CD4-positive, CD25-positive, alpha-beta regulatory T cell (primary cell): Measurements from ENCODE around the gene UNC80. TPM values are rescaled to one million over a fixed set of nuclear protein-coding genes. Genes with fewer than 3 reads are reported as not detected.
A peak's percentile ranks its signal among the peaks of the same experiment; 100 is the strongest.

Experiments
- ATAC-seq, 2 donors: fragments of 150-1000 bp; cut with Tn5 transposase; one replicate each; pipeline ENCODE4 v1.10.0; 2021; ENCODE audit warnings: low read depth in 2 of 2, moderate number of reproducible peaks in 2 of 2, moderate library complexity in 1 of 2
- DNase-seq, 3 donors: peaks; one replicate each; pipeline versions ENCODE4 v3.0.0 to v3.0.0-alpha.2; 2012 to 2022; ENCODE audit warnings: mixed read lengths in 1 of 3
- H3K27ac ChIP-seq: one replicate; pipeline ENCODE4 v1.7.0; 2013; ENCODE audit warnings: mild to moderate bottlenecking, low read length; ENCODE audit not compliant: insufficient read depth, poor library complexity, severe bottlenecking
- H3K27me3 ChIP-seq: one replicate; pipeline ENCODE4 v1.7.0; 2013; ENCODE audit warnings: low read length; ENCODE audit not compliant: control insufficient read depth, insufficient read depth
- H3K36me3 ChIP-seq: one replicate; pipeline ENCODE4 v1.7.0; 2013; ENCODE audit warnings: mild to moderate bottlenecking, low read length, moderate library complexity; ENCODE audit not compliant: control insufficient read depth, insufficient read depth
- H3K4me1 ChIP-seq: 2 replicates; pipeline ENCODE4 v1.7.0; 2013; ENCODE audit warnings: mild to moderate bottlenecking, low read length; ENCODE audit not compliant: insufficient read depth, control insufficient read depth, poor library complexity, severe bottlenecking
- H3K4me3 ChIP-seq: one replicate; pipeline ENCODE4 v1.7.0; 2013; ENCODE audit warnings: low read depth, mild to moderate bottlenecking, low read length, moderate library complexity
- H3K9me3 ChIP-seq, 2 experiments: 1 replicate in 1 of 2; 2 replicates in 1 of 2; pipeline ENCODE4 v1.7.0; 2013; ENCODE audit warnings: low read length in 2 of 2, mild to moderate bottlenecking in 1 of 2, moderate library complexity in 1 of 2; ENCODE audit not compliant: control insufficient read depth in 2 of 2
- H3K27ac Mint-ChIP-seq, 3 donors: one replicate each; pipeline ENCODE4 v1.8.0; 2020 to 2022; ENCODE audit warnings: mild to moderate bottlenecking in 3 of 3, mixed read lengths in 3 of 3, moderate library complexity in 2 of 3
- H3K27me3 Mint-ChIP-seq: one replicate; pipeline ENCODE4 v1.8.0; 2022; ENCODE audit warnings: mild to moderate bottlenecking, mixed read lengths
- H3K36me3 Mint-ChIP-seq: one replicate; pipeline ENCODE4 v1.8.0; 2020; ENCODE audit warnings: mixed read lengths
- H3K4me1 Mint-ChIP-seq, 4 donors: one replicate each; pipeline ENCODE4 v1.8.0; 2020 to 2022; ENCODE audit warnings: mixed read lengths in 4 of 4, mild to moderate bottlenecking in 1 of 4
- H3K4me3 Mint-ChIP-seq, 4 donors: one replicate each; pipeline ENCODE4 v1.8.0; 2020 to 2022; ENCODE audit warnings: mild to moderate bottlenecking in 4 of 4, mixed read lengths in 4 of 4, moderate library complexity in 3 of 4
- H3K9me3 Mint-ChIP-seq, 7 donors: one replicate each; pipeline ENCODE4 v1.8.0; 2020 to 2022; ENCODE audit warnings: mixed read lengths in 7 of 7, mild to moderate bottlenecking in 3 of 7, moderate library complexity in 2 of 7
- polyA plus RNA-seq, 4 donors: library from polyadenylated mRNA; unstranded; fragments of 300-500 nt; fragmentation: Illumina TruSeq; gene quantifications; one replicate each; pipeline ENCODE4 v1.2.3, GENCODE V29; 2021
- total RNA-seq: library from RNA; stranded (reverse); gene quantifications from one replicate; pipeline ENCODE4 v1.2.3, GENCODE V29; 2022

Gene UNC80
- total and polyA plus RNA-seq, 5 donors from 2014 or later = not detected

GRCh38 chr2:209960676-209961630 is 189.3 kb downstream of the UNC80 start:
- Histone ChIP-seq H3K36me3 (no peaks in the 10 kb centered on the region), H3K4me3 (no peak overlapping the region), H3K4me1 (no peaks in the 10 kb centered on the region), H3K9me3 (no peaks in the 10 kb centered on the region), H3K27ac (no peak overlapping the region), H3K27me3 (no peaks in the 10 kb centered on the region)
- H3K27me3 Mint-ChIP-seq = peaks cover 21% of the 10 kb centered on the region
- peak; percentile 46 to 70 for ATAC-seq
- peak in 2 of 3 donors; percentile 11 to 60 for DNase-seq
- H3K36me3 Mint-ChIP-seq = no peaks in the 10 kb centered on the region
- H3K9me3 Mint-ChIP-seq = no peaks in the 10 kb centered on the region
- H3K4me1 Mint-ChIP-seq = no peaks in the 10 kb centered on the region
- H3K27ac Mint-ChIP-seq = no peak overlapping the region
- H3K4me3 Mint-ChIP-seq = no peak overlapping the region

GRCh38 chr2:209965723-209966122 is 194.1 kb downstream of the UNC80 start:
- DNase-seq = no peak
- Histone ChIP-seq H3K27me3 (peaks cover 4% of the 10 kb centered on the region), H3K9me3 (no peaks in the 10 kb centered on the region), H3K4me1 (no peaks in the 10 kb centered on the region), H3K4me3 (no peak overlapping the region), H3K27ac (no peak overlapping the region), H3K36me3 (no peaks in the 10 kb centered on the region)
- Mint-ChIP-seq H3K9me3 (no peaks in the 10 kb centered on the region), H3K27ac (no peak overlapping the region), H3K27me3 (peaks cover 23% of the 10 kb centered on the region), H3K4me3 (no peak overlapping the region), H3K4me1 (no peaks in the 10 kb centered on the region), H3K36me3 (no peaks in the 10 kb centered on the region)
- no peak for ATAC-seq

DNA sequence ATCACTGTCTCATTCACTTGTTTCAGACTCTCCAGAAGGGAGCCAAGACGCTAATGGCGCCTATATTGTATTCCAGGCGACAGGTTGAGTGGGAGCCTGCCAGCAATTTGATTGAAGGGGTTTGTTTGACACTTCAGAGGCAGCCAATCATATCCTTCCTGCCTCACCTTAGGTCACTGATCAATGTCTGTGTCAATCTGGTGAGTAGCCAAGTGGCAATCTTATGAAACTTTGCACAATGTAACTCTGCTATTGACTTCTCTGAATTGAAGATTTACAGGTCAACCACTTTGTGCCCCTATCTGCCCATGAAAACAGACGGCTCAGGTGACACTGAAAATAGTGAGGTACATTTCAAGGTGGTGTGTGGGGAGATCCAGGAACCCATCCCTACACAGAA is 198.1 kb downstream of the UNC80 start:
- Histone ChIP-seq H3K27ac (no peak overlapping the region), H3K27me3 (peaks cover 9% of the 10 kb centered on the region), H3K4me1 (no peaks in the 10 kb centered on the region), H3K9me3 (no peaks in the 10 kb centered on the region), H3K36me3 (no peaks in the 10 kb centered on the region), H3K4me3 (no peak overlapping the region)
- no peaks in the 10 kb centered on the region for H3K36me3 Mint-ChIP-seq
- DNase-seq (no peak), ATAC-seq (no peak)
- no peaks in the 10 kb centered on the region for H3K9me3 Mint-ChIP-seq
- H3K4me3 Mint-ChIP-seq = no peak overlapping the region
- H3K27me3 Mint-ChIP-seq = peaks cover 15% of the 10 kb centered on the region
- H3K27ac Mint-ChIP-seq = no peak overlapping the region
- H3K4me1 Mint-ChIP-seq = no peaks in the 10 kb centered on the region

DNA sequence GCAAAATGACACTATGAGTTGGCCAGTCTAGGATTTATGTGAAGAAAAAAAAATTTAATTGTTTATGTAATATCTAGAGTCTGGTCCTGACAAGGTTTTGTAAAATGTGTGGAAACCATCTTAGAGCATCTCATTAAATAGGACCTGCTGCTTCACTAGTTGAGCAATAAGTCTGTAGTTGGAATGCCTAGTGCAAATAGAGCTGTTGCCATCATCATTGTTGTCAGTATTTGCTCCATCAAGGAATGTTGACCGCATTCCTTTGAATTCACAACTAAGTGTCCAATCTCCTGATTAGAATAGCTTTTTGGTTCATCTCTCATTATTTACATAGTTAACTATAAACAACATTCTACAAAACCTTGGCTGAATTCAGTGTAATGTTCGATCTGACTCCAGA is 198.6 kb downstream of the UNC80 start:
- H3K9me3 ChIP-seq = no peaks in the 10 kb centered on the region
- H3K27ac ChIP-seq = no peak overlapping the region
- peaks cover 9% of the 10 kb centered on the region for H3K27me3 ChIP-seq
- DNase-seq (no peak), ATAC-seq (no peak)
- no peak overlapping the region for H3K4me3 ChIP-seq
- no peak overlapping the region for H3K4me3 Mint-ChIP-seq
- H3K36me3 Mint-ChIP-seq = no peaks in the 10 kb centered on the region
- H3K27ac Mint-ChIP-seq = no peak overlapping the region
- no peaks in the 10 kb centered on the region for H3K36me3 ChIP-seq
- H3K4me1 ChIP-seq = no peaks in the 10 kb centered on the region
- no peaks in the 10 kb centered on the region for H3K9me3 Mint-ChIP-seq
- peaks cover 15% of the 10 kb centered on the region for H3K27me3 Mint-ChIP-seq
- no peaks in the 10 kb centered on the region for H3K4me1 Mint-ChIP-seq

DNA sequence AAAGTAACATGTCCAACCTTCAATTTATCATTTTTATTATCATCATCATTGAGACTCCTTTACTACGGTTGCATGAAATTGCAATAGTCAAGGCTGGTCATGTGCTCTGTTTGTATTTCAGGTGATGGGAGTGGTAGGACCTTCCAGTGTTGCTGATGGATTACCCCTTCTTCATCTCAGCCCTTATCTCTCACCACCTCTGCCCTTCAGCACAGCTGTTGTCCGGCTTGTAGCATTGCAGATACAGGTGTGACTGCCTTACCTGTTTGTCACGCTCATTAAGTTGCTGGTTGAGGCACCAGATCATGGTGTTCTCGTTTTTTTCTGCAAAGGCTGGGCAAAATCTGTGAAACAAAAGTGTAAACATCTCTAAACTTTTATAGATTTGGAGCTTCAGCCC is 199.1 kb downstream of the UNC80 start:
- Mint-ChIP-seq H3K27ac (no peak overlapping the region), H3K4me1 (no peaks in the 10 kb centered on the region), H3K9me3 (no peaks in the 10 kb centered on the region), H3K27me3 (peaks cover 14% of the 10 kb centered on the region), H3K4me3 (no peak overlapping the region), H3K36me3 (no peaks in the 10 kb centered on the region)
- Histone ChIP-seq H3K4me1 (no peaks in the 10 kb centered on the region), H3K36me3 (no peaks in the 10 kb centered on the region), H3K27me3 (peaks cover 9% of the 10 kb centered on the region), H3K27ac (no peak overlapping the region), H3K4me3 (no peak overlapping the region), H3K9me3 (no peaks in the 10 kb centered on the region)
- DNase-seq (no peak), ATAC-seq (no peak)

GRCh38 chr2:209973328-209973727 is 201.7 kb downstream of the UNC80 start:
- Histone ChIP-seq H3K9me3 (no peaks in the 10 kb centered on the region), H3K27me3 (peaks cover 9% of the 10 kb centered on the region), H3K27ac (no peak overlapping the region), H3K36me3 (no peaks in the 10 kb centered on the region), H3K4me1 (no peaks in the 10 kb centered on the region), H3K4me3 (no peak overlapping the region)
- Mint-ChIP-seq H3K36me3 (no peaks in the 10 kb centered on the region), H3K27ac (no peak overlapping the region), H3K27me3 (peaks cover 23% of the 10 kb centered on the region), H3K4me3 (no peak overlapping the region), H3K9me3 (no peaks in the 10 kb centered on the region), H3K4me1 (no peaks in the 10 kb centered on the region)
- no peak for DNase-seq
- no peak for ATAC-seq

DNA sequence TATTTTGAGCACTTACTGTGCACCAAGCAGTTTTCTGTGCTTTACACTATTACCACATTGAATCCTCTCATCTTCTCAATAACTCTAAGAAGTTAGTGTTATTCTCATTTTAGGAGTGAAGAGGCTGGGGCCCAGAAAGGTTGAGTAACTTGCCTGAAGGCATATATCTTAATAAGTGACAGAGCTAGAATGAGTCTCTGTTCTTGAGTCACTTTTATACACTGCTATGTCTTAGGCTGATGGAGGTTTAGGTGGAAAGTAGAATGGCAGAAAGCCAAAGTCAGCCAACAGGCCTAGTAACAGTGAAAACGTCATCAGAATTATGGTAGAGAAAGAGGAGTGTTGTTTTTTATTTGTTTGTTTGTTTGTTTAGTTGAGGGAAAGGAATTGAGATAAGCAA is 202.9 kb downstream of the UNC80 start:
- DNase-seq (no peak), ATAC-seq (no peak)
- H3K4me1 Mint-ChIP-seq = no peaks in the 10 kb centered on the region
- no peaks in the 10 kb centered on the region for H3K9me3 Mint-ChIP-seq
- no peaks in the 10 kb centered on the region for H3K36me3 Mint-ChIP-seq
- H3K36me3 ChIP-seq = no peaks in the 10 kb centered on the region
- no peak overlapping the region for H3K4me3 ChIP-seq
- H3K27ac ChIP-seq = no peak overlapping the region
- peaks cover 16% of the 10 kb centered on the region for H3K27me3 Mint-ChIP-seq
- H3K4me3 Mint-ChIP-seq = no peak overlapping the region
- no peaks in the 10 kb centered on the region for H3K9me3 ChIP-seq
- H3K27ac Mint-ChIP-seq = no peak overlapping the region
- H3K27me3 ChIP-seq = peaks cover 11% of the 10 kb centered on the region
- no peaks in the 10 kb centered on the region for H3K4me1 ChIP-seq
